ENCODE measurements around the gene FLYWCH1. TPM values are rescaled to one million over a fixed set of nuclear protein-coding genes. Genes with fewer than 3 reads are reported as not detected.

The FLYWCH1 gene
- total RNA-seq, 2 experiments from 2014 or later = 26.1 to 61.9 TPM

GRCh38 chr16:2924901-2925755, 13.4 kb downstream of the FLYWCH1 start:
- Histone ChIP-seq H2AFZ (ENCODE audit: low read length) (no peak overlapping the region), H3K4me1 (ENCODE audit: insufficient read depth, low read length, poor library complexity, severe bottlenecking) (peaks cover 4% of the 10 kb centered on the region), H3K36me3 (ENCODE audit: insufficient read depth, low read length) (no peaks in the 10 kb centered on the region; the same call in 1 of the 2 replicates), H3K9me2 (ENCODE audit: insufficient read depth, low read length) (no peaks in the 10 kb centered on the region), H3K27ac (ENCODE audit: low read depth, low read length, poor library complexity, severe bottlenecking) (no peak overlapping the region), H3K9me3 (ENCODE audit: low read length) (no peaks in the 10 kb centered on the region), H3K79me2 (ENCODE audit: insufficient read depth, low read depth, low read length) (no peaks in the 10 kb centered on the region), H4K20me1 (ENCODE audit: insufficient read depth, low read length) (peaks cover 4% of the 10 kb centered on the region; the same call in 1 of the 2 replicates), H3K4me3 (ENCODE audit: low read depth, low read length, poor library complexity, severe bottlenecking) (no peak overlapping the region), H3K4me2 (ENCODE audit: low read length) (no peak overlapping the region)
- TF ChIP-seq CTCF (conservative IDR thresholded peaks at IDR 0.05; ENCODE audit: low read length) = no peak
- no peak for TF ChIP-seq EZH2phosphoT487 (IDR thresholded peaks at IDR 0.05; ENCODE audit: borderline replicate concordance, low read depth, low read length)
- no TSS peak for BruUV-seq (replicated peaks)
- DNase-seq (ENCODE audit: low spot score) = no peak
- intact Hi-C loops (cut with micrococcal nuclease; ENCODE audit: unreplicated experiment) = loop anchor here (5.0 kb wide), 1 partner anchor 37 kb away; the partner anchor contains the start of gene KREMEN2
- POLR2A ChIA-PET = no interaction called here
- CTCF ChIA-PET (ENCODE audit: unreplicated experiment) = no interaction called here

GRCh38 chr16:2925951-2926649, 14.4 kb downstream of the FLYWCH1 start:
- Histone ChIP-seq H3K79me2 (ENCODE audit: insufficient read depth, low read depth, low read length) (no peaks in the 10 kb centered on the region), H3K4me3 (ENCODE audit: low read depth, low read length, poor library complexity, severe bottlenecking) (no peak overlapping the region), H3K4me1 (ENCODE audit: insufficient read depth, low read length, poor library complexity, severe bottlenecking) (peaks cover 4% of the 10 kb centered on the region), H3K36me3 (ENCODE audit: insufficient read depth, low read length) (no peaks in the 10 kb centered on the region; the same call in 1 of the 2 replicates), H2AFZ (ENCODE audit: low read length) (no peak overlapping the region), H3K9me3 (ENCODE audit: low read length) (no peaks in the 10 kb centered on the region), H3K9me2 (ENCODE audit: insufficient read depth, low read length) (no peaks in the 10 kb centered on the region), H3K27ac (ENCODE audit: low read depth, low read length, poor library complexity, severe bottlenecking) (no peak overlapping the region), H3K4me2 (ENCODE audit: low read length) (no peak overlapping the region), H4K20me1 (ENCODE audit: insufficient read depth, low read length) (peaks cover 4% of the 10 kb centered on the region; the same call in 1 of the 2 replicates)
- intact Hi-C loops (cut with micrococcal nuclease; ENCODE audit: unreplicated experiment) = loop anchor here (5.0 kb wide), 1 partner anchor 36 kb away; the partner anchor contains the start of gene KREMEN2
- DNase-seq (ENCODE audit: low spot score) = no peak
- POLR2A ChIA-PET = no interaction called here
- TF ChIP-seq EZH2phosphoT487 (IDR thresholded peaks at IDR 0.05; ENCODE audit: borderline replicate concordance, low read depth, low read length) (no peak), CTCF (conservative IDR thresholded peaks at IDR 0.05; ENCODE audit: low read length) (no peak)
- BruUV-seq (replicated peaks) = no TSS peak
- CTCF ChIA-PET (ENCODE audit: unreplicated experiment) = no interaction called here

Measured in OCI-LY7 (cell line).